ENCODE results near the gene TM9SF1. TPM values are rescaled to one million over a fixed set of nuclear protein-coding genes. Genes with fewer than 3 reads are reported as not detected.

TM9SF1 gene
- total RNA-seq, 1 experiment from 2014 or later: 141 TPM

GRCh38 chr14:24178399-24179178 is 16.7 kb downstream of the TM9SF1 start:
- DNase-seq (ENCODE audit: low read depth): no peak

GRCh38 chr14:24177891-24178290 is 17.4 kb downstream of the TM9SF1 start:
- no peak for DNase-seq (ENCODE audit: low read depth)

- no peak for DNase-seq (ENCODE audit: low read depth)
These were observed 18.0 kb downstream of the TM9SF1 start for GRCh38 chr14:24177041-24177825.

- DNase-seq (ENCODE audit: low read depth): no peak
These were observed 18.6 kb downstream of the TM9SF1 start for GRCh38 chr14:24176599-24176998.

GRCh38 chr14:24172871-24173281 is 22.4 kb downstream of the TM9SF1 start:
- DNase-seq (ENCODE audit: low read depth): no peak

GRCh38 chr14:24172261-24172860 is 22.9 kb downstream of the TM9SF1 start:
- DNase-seq (ENCODE audit: low read depth): no peak

GRCh38 chr14:24171422-24172260 is 23.6 kb downstream of the TM9SF1 start, which contains the start of gene REC8:
Gene REC8, plus strand, starts transcription at chr14:24172080. Its CDS starts 473 bp downstream, at chr14:24172553.
- DNase-seq (ENCODE audit: low read depth): no peak

- DNase-seq (ENCODE audit: low read depth): no peak
These were observed 27.6 kb downstream of the TM9SF1 start for GRCh38 chr14:24167469-24168114.

GRCh38 chr14:24165785-24166184 is 29.5 kb downstream of the TM9SF1 start:
- DNase-seq (ENCODE audit: low read depth): no peak

GRCh38 chr14:24164518-24164991 is 30.7 kb downstream of the TM9SF1 start:
- DNase-seq (ENCODE audit: low read depth): no peak

- no peak for DNase-seq (ENCODE audit: low read depth)
These were observed 33.1 kb downstream of the TM9SF1 start for GRCh38 chr14:24162093-24162492.

- peak; percentile 95 for DNase-seq (ENCODE audit: low read depth)
These were observed 34.1 kb downstream of the TM9SF1 start, which contains the start of gene IRF9 for GRCh38 chr14:24160850-24161804. Gene IRF9, plus strand, starts transcription at chr14:24161265. Its CDS starts 880 bp downstream, at chr14:24162145.

GRCh38 chr14:24160499-24160849 is 34.8 kb downstream of the TM9SF1 start:
- no peak for DNase-seq (ENCODE audit: low read depth)

- DNase-seq (ENCODE audit: low read depth): no peak
These were observed 35.3 kb downstream of the TM9SF1 start for GRCh38 chr14:24159777-24160498.

- DNase-seq (ENCODE audit: low read depth): no peak
These were observed 37.9 kb downstream of the TM9SF1 start for GRCh38 chr14:24157331-24157730.

- DNase-seq (ENCODE audit: low read depth): no peak
These were observed 38.4 kb downstream of the TM9SF1 start for GRCh38 chr14:24156840-24157239.

- DNase-seq (ENCODE audit: low read depth): no peak
These were observed 40.1 kb downstream of the TM9SF1 start for GRCh38 chr14:24155100-24155499.

- no peak for DNase-seq (ENCODE audit: low read depth)
These were observed 43.7 kb downstream of the TM9SF1 start for GRCh38 chr14:24151404-24152080.
